Measurements from ENCODE around the gene SAPCD2. TPM values are rescaled to one million over a fixed set of nuclear protein-coding genes. Genes with fewer than 3 reads are reported as not detected.

SAPCD2 gene
- total and polyA plus RNA-seq, 9 of the 15 experiments (the other 6 are each of a cell fraction or from before 2014, with no cell fraction given), result 3.4 to 91.8 (median 18.8) TPM

DNA sequence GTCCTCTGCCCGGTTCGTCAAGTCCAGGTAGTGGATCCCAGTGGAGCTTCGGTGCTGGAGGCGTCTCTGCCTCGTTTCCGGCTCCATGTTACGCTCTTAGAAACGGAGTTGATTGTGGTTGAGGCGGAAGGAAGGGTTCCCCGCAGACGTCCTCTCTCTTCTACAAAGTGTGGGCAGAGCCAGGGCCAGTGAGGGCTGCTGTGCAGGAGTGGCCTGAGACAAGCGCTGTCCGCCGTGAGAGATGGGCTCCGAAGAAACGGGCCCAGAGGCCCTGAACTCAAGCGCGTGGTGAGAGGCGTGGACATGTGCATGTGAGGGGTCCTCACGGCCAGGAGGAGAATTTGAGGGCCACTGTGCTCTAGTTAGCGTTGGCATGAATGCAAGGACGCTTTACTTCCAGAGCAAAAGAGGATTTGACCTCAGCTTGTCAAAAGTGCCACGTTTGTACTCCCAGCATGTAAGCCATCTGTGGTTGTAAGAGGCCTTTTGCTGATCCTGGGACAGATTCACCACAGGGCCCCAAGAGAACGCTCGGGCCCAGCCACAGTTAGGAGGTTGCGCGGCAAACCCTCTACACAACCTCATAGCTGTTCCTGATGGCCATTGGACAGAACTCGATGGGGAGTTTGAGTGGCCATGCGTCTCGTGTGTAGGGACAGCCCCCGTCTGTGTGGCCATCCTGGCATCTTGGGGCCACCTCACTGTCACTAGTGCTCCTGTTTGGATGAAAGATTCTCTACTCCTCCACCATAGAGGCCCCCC lies 26.6 kb upstream of the SAPCD2 start:
- Histone ChIP-seq H3K9ac (ENCODE audit: insufficient read depth in 1 of 2, low read depth in 2 of 2, low read length in 2 of 2) (peak overlapping the region in 1 of 2 experiments; percentile 64; a peak in 2 of 4 replicates), H3K79me2 (ENCODE audit: control insufficient read depth, insufficient read depth, low read length) (no peaks in the 10 kb centered on the region), H2AFZ (ENCODE audit: low read depth, low read length) (no peak overlapping the region), H4K20me1 (replicated peaks; ENCODE audit: control insufficient read depth, insufficient read depth, low read length) (no peaks in the 10 kb centered on the region), H3K4me3 (no peak overlapping the region), H3K27me3 (ENCODE audit: control insufficient read depth in 2 of 2, insufficient read depth in 2 of 2, low read length in 2 of 2) (no peaks in the 10 kb centered on the region), H3K27ac (ENCODE audit: extremely low read depth, low read depth, low read length) (no peak overlapping the region), H3K9me1 (ENCODE audit: control insufficient read depth, insufficient read depth, low read length) (no peaks in the 10 kb centered on the region), H3K9me3 (replicated peaks; ENCODE audit: control insufficient read depth, insufficient read depth, low read depth, low read length) (peaks cover 3% of the 10 kb centered on the region), H3K4me2 (ENCODE audit: insufficient read depth, low read length) (no peak overlapping the region), H3K36me3 (ENCODE audit: control insufficient read depth, insufficient read depth, low read length) (peaks cover 64% of the 10 kb centered on the region), H3K4me1 (replicated peaks in 1 of 2; ENCODE audit: control insufficient read depth in 2 of 2, insufficient read depth in 2 of 2, low read length in 2 of 2) (peaks cover 0 to 11% of the 10 kb centered on the region in 2 experiments; a peak in 1 of 5 replicates)
- POLR2A ChIA-PET, result interaction anchor here (3.3 kb wide), 1 partner anchor 9 kb away, joined by 18 read pairs; the partner anchor contains the start of gene MAN1B1
- DNase-seq (ENCODE audit: extremely low read depth in 1 of 4, low spot score in 3 of 4) (no peak), FAIRE-seq (no peak), ATAC-seq (no peak)
- CTCF ChIA-PET (ENCODE audit: low intra/inter-chr PET ratio), result no interaction called here
- 89% methylated on average over 31 of the region's 31 CpGs for WGBS (ENCODE audit: insufficient coverage, low coverage, missing lambda C conversion rate)
- intact Hi-C loops (cut with micrococcal nuclease), result no loop called here
- BruUV-seq (replicated peaks), result no TSS peak
- TF ChIP-seq PHF21A (IDR thresholded peaks at IDR 0.05; ENCODE audit: borderline replicate concordance, low read depth), result no peak
- no peak for TF ChIP-seq ZNF384 (IDR thresholded peaks at IDR 0.05; ENCODE audit: low read depth, low read length)
- 0 out of 2 replicates have a peak, but pooled peaks have one; percentile 6 for TF ChIP-seq RBFOX2 (IDR thresholded peaks at IDR 0.05; ENCODE audit: low read depth, low read length)
- no peak for TF ChIP-seq TARDBP (IDR thresholded peaks at IDR 0.05)
- in situ Hi-C loops (cut with MboI), result no loop called here

All from K562 (cell line).